ENCODE results near the gene SMC1B.
A peak's percentile ranks its signal among the peaks of the same experiment; 100 is the strongest.

SMC1B gene

DNA sequence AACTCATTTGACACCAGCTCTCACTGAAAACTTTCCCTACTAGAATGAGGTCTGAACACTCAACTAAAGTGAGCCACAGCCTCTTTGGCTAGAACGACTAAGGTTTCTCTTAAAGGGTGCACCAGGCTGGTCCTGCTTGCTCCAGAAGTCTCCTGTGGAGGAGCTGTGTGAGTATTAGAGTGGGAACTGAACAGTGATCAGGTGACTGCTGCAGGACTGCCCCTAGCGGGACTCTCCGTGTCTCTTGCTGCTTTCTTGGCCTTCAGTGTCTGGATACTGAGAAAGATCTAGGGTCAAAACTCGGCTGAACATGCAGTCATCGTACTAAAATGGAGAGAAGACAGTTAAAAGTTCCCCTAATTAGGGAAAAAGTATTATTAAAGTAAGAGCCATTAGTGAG, 69.1 kb downstream of the SMC1B start:
- no peak for TF ChIP-seq ZFX (IDR thresholded peaks at IDR 0.05; ENCODE audit: borderline replicate concordance)
- TF ChIP-seq CTCF (IDR thresholded peaks at IDR 0.05) = peak; percentile 39
- peak overlapping the region; percentile 29; the same call in 1 of the 2 replicates for H3K27ac ChIP-seq

- H3K27ac ChIP-seq = no peak overlapping the region
- no peak for TF ChIP-seq ZFX (IDR thresholded peaks at IDR 0.05; ENCODE audit: borderline replicate concordance)
Observed at GRCh38 chr22:45343143-45343542, 70.3 kb downstream of the SMC1B start.

DNA sequence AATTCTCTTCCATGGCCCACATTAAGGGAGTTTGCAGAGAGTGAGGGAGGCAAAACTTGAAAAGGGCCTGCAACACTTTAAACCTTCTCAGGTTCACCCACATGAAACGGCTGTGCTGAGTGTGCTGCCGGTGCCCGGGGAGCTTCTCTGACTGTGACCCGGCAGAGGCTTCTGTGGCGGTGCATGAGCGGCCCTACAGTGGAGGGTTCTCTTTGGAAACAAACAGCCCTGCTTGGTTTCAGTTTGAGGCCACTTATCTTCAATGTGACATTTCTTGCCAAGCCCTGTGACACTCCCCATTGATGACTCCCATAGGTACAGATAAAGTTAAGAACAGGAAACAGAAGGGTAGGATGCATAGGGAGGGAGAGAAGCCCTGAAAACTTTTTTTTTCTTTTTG, 71.9 kb downstream of the SMC1B start:
- no peak overlapping the region for H3K27ac ChIP-seq

GRCh38 chr22:45340323-45340722, 73.1 kb downstream of the SMC1B start:
- no peak overlapping the region for H3K27ac ChIP-seq
- TF ChIP-seq ZFX (IDR thresholded peaks at IDR 0.05; ENCODE audit: borderline replicate concordance) (no peak), CTCF (IDR thresholded peaks at IDR 0.05) (no peak)

More for the DNA sequence above, 71.9 kb downstream of the SMC1B start:
- no peak for TF ChIP-seq ZFX (IDR thresholded peaks at IDR 0.05; ENCODE audit: borderline replicate concordance)
- TF ChIP-seq CTCF (IDR thresholded peaks at IDR 0.05) = no peak

DNA sequence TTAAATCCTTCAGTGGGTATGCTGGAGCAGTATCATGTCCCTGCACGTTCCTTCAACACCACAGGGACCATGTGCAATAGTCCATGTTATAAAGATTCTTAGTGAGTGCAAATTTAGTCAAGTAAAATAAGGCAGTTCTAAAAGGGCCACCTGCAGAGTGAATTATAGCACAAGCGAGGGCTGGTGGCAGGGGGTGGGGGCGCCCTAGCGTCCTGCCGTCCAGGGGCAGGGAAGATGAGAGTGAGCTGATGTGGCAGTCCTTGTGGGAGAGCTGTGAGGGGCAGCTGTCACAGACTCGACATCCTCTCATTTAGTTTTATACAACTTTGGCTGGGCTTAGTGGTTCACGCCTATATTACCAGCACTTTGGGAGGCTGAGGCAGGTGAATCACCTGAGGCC, 74.6 kb downstream of the SMC1B start:
- TF ChIP-seq CTCF (IDR thresholded peaks at IDR 0.05) = no peak
- TF ChIP-seq ZFX (IDR thresholded peaks at IDR 0.05; ENCODE audit: borderline replicate concordance) = no peak
- H3K27ac ChIP-seq = no peak overlapping the region

DNA sequence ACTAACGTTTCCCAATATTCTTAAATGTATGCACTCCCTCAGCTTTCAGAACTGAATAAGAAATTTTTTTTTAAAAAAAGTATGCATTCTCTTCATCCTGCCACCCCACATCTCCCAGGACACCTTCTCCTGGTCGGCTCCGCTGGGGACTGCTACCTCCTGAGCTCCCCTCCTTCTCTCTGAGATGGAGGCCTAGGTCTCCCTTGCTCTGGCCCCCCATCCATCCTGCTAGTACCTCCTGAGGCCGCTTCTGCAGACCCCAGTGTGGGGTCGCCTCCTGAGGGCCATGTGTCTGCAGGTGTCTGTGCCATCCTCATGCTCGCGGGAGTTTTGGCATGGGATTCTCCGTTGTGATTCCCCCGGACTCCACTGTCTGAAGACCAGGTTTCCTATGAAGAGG, 75.9 kb downstream of the SMC1B start:
- H3K27ac ChIP-seq = no peak overlapping the region
- TF ChIP-seq CTCF (IDR thresholded peaks at IDR 0.05) (no peak), ZFX (IDR thresholded peaks at IDR 0.05; ENCODE audit: borderline replicate concordance) (no peak)

DNA sequence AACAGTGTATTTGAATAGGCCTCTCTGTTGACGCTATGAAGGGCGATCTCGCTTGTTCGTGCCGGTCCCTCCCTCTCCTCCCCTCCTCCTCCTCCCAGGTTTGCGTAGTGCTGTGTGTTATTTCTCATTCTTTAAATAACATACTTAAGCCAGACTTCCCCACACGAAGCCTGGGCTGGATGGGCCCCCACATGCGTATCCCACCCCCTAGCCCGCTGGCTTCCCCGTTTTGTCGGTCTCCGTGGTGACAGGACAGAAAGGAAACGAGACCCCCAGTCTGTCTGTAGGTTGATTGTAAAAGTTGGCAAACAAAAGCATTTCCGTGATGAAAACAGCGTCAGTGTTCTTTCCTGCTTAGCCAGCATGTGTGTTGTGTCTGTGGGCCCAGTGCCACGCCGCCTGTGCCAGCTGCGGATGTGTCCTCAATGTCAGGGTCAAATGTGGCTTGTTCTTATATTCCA, 76.4 kb downstream of the SMC1B start:
- no peak for TF ChIP-seq CTCF (IDR thresholded peaks at IDR 0.05)
- no peak overlapping the region for H3K27ac ChIP-seq

DNA sequence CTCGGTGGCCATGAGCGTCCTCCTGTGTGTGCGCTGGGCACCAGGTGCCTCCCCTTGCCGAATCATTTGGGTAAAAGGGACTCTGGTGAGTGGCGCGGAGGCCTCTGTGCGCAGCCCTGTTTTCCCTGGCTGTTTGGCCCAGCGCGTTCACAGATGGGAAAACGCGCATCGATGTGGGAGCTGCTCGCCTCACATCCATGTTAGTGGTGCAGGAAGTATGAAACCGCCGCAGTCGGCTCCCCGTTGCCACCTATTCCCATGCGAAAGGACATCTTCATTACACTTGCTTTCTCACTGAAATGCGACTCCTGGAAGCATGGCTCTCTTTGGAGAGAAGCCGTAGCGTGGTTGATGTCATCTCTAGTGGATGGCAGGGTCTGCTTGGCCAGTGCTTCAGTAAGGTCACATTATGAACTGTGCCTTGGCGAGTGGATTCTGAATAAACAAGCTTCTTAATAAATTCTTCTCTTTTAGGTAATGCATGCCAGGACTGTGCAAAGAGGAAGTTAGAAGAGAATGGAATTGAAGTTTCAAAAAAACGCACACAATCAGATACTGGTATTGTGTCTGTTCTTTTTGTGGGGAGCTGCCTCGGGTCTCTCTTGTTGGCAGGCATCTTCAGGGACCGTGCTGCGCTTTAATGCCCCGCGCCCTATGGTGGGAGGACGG, 77.4 kb downstream of the SMC1B start:
- TF ChIP-seq ZFX (IDR thresholded peaks at IDR 0.05; ENCODE audit: borderline replicate concordance) (no peak), CTCF (IDR thresholded peaks at IDR 0.05) (no peak)
- H3K27ac ChIP-seq = no peak overlapping the region

Measured in 22Rv1 (cell line).